IPS DF 19.7 (cell line): ENCODE results near the gene CHIA.
A peak's percentile ranks its signal among the peaks of the same experiment; 100 is the strongest.
"Not testable (repeated sequence)": the region's sequence is repeated elsewhere in the genome, so short reads cannot be mapped to it uniquely, and the experiment has no call there.

Experiments used
- DNase-seq: peaks from one replicate; pipeline ENCODE4 v3.0.0-alpha.2; 2013; ENCODE audit warnings: low read depth, low spot score

Gene CHIA

GRCh38 chr1:111285879-111286278 lies 4.8 kb upstream of the CHIA start:
- DNase-seq, result no peak

- no peak for DNase-seq
Observed at GRCh38 chr1:111286912-111287311, 3.7 kb upstream of the CHIA start.

- no peak for DNase-seq
Observed at GRCh38 chr1:111289371-111289770, 1.3 kb upstream of the CHIA start.

GRCh38 chr1:111290104-111290503 lies 547 bp upstream of the CHIA start:
- DNase-seq, result no peak

- DNase-seq, result no peak
Observed at GRCh38 chr1:111294390-111294789, 3.7 kb downstream of the CHIA start.

GRCh38 chr1:111302374-111302773 lies 11.7 kb downstream of the CHIA start:
- DNase-seq, result no peak

GRCh38 chr1:111309690-111310089 lies 19.0 kb downstream of the CHIA start:
- no peak for DNase-seq

GRCh38 chr1:111318523-111318922 lies 27.9 kb downstream of the CHIA start:
- no peak for DNase-seq

- no peak for DNase-seq
Observed at GRCh38 chr1:111320066-111320879, 29.6 kb downstream of the CHIA start.

- DNase-seq, result no peak
Observed at GRCh38 chr1:111323231-111323630, 32.6 kb downstream of the CHIA start.

GRCh38 chr1:111332190-111332589 lies 41.5 kb downstream of the CHIA start:
- no peak for DNase-seq

- DNase-seq, result peak; percentile 7
Observed at GRCh38 chr1:111334169-111334568, 43.5 kb downstream of the CHIA start.

GRCh38 chr1:111335214-111335877 lies 44.7 kb downstream of the CHIA start:
- not testable (repeated sequence) for DNase-seq

GRCh38 chr1:111338849-111339248 lies 48.2 kb downstream of the CHIA start:
- not testable (repeated sequence) for DNase-seq

GRCh38 chr1:111346089-111346885 lies 55.6 kb downstream of the CHIA start:
- peak; percentile 92 for DNase-seq

GRCh38 chr1:111347026-111347425 lies 56.4 kb downstream of the CHIA start:
- no peak for DNase-seq

GRCh38 chr1:111351700-111352099 lies 61.0 kb downstream of the CHIA start:
- DNase-seq, result no peak

- no peak for DNase-seq
Observed at GRCh38 chr1:111354584-111354983, 63.9 kb downstream of the CHIA start.

- DNase-seq, result no peak
Observed at GRCh38 chr1:111358964-111359363, 68.3 kb downstream of the CHIA start.

- no peak for DNase-seq
Observed at GRCh38 chr1:111359376-111359775, 68.7 kb downstream of the CHIA start.

- DNase-seq, result not testable (repeated sequence)
Observed at GRCh38 chr1:111360257-111360656, 69.6 kb downstream of the CHIA start.

- no peak for DNase-seq
Observed at GRCh38 chr1:111361761-111362160, 71.1 kb downstream of the CHIA start.
